WERI-Rb-1 (cell line): ENCODE results near the gene PTPRG.
A peak's percentile ranks its signal among the peaks of the same experiment; 100 is the strongest.

ENCODE experiments used
- DNase-seq: peaks from one replicate; pipeline ENCODE4 v3.0.0-alpha.2; 2020
- H3K27ac ChIP-seq: fragments of 250-450 bp; sonication (Bioruptor Pico); 2 replicates; pipeline ENCODE4 v1.5.1; 2020; ENCODE audit warnings: mild to moderate bottlenecking, moderate library complexity
- H3K27me3 ChIP-seq: fragments of 250-450 bp; sonication (Bioruptor Pico); 2 replicates; pipeline ENCODE4 v1.5.1; 2021; ENCODE audit warnings: mild to moderate bottlenecking, low read depth, moderate library complexity; ENCODE audit not compliant: insufficient read depth, severe bottlenecking
- H3K36me3 ChIP-seq: fragments of 250-450 bp; sonication (Bioruptor Pico); 2 replicates; pipeline ENCODE4 v1.5.1; 2020; ENCODE audit warnings: mild to moderate bottlenecking, moderate library complexity
- H3K4me3 ChIP-seq: 2 replicates; pipeline ENCODE4 v1.5.1; 2011; ENCODE audit warnings: low read depth, mild to moderate bottlenecking, control low read depth, low read length
- H3K9me3 ChIP-seq: fragments of 250-450 bp; sonication (Bioruptor Pico); 2 replicates; pipeline ENCODE4 v1.5.1; 2021; ENCODE audit warnings: mild to moderate bottlenecking, moderate library complexity; ENCODE audit not compliant: severe bottlenecking
- CTCF ChIP-seq: IDR thresholded peaks from 2 replicates; pipeline ENCODE4 v1.5.1; 2011; ENCODE audit warnings: low read depth, mild to moderate bottlenecking, control low read depth, inconsistent platforms, low read length

PTPRG gene

GRCh38 chr3:61646851-61647525 lies 85.6 kb downstream of the PTPRG start:
- TF ChIP-seq CTCF, result no peak
- DNase-seq, result no peak
- no peak overlapping the region for H3K4me3 ChIP-seq
- no peak overlapping the region for H3K27ac ChIP-seq
- H3K27me3 ChIP-seq, result no peaks in the 10 kb centered on the region
- peaks cover 5% of the 10 kb centered on the region for H3K9me3 ChIP-seq
- peaks cover 26% of the 10 kb centered on the region for H3K36me3 ChIP-seq

GRCh38 chr3:61648481-61648880 lies 87.1 kb downstream of the PTPRG start:
- peaks cover 25% of the 10 kb centered on the region for H3K36me3 ChIP-seq
- peaks cover 5% of the 10 kb centered on the region for H3K9me3 ChIP-seq
- H3K4me3 ChIP-seq, result peak overlapping the region; percentile 32
- peak overlapping the region; percentile 76 for H3K27ac ChIP-seq
- DNase-seq, result no peak
- no peak for TF ChIP-seq CTCF
- H3K27me3 ChIP-seq, result no peaks in the 10 kb centered on the region

GRCh38 chr3:61649381-61650170 lies 88.2 kb downstream of the PTPRG start:
- H3K27ac ChIP-seq, result peak overlapping the region; percentile 76
- H3K27me3 ChIP-seq, result no peaks in the 10 kb centered on the region
- peak; percentile 33 for DNase-seq
- peaks cover 21% of the 10 kb centered on the region for H3K36me3 ChIP-seq
- no peak for TF ChIP-seq CTCF
- H3K4me3 ChIP-seq, result peak overlapping the region; percentile 17
- H3K9me3 ChIP-seq, result peaks cover 5% of the 10 kb centered on the region

GRCh38 chr3:61650276-61650675 lies 88.9 kb downstream of the PTPRG start:
- Histone ChIP-seq H3K9me3 (peaks cover 5% of the 10 kb centered on the region), H3K27me3 (no peaks in the 10 kb centered on the region), H3K27ac (peak overlapping the region; percentile 76), H3K4me3 (no peak overlapping the region), H3K36me3 (peaks cover 15% of the 10 kb centered on the region)
- no peak for DNase-seq
- TF ChIP-seq CTCF, result no peak

- no peaks in the 10 kb centered on the region for H3K27me3 ChIP-seq
- H3K4me3 ChIP-seq, result no peak overlapping the region
- peaks cover 5% of the 10 kb centered on the region for H3K9me3 ChIP-seq
- DNase-seq, result no peak
- peaks cover 12% of the 10 kb centered on the region for H3K36me3 ChIP-seq
- peak overlapping the region; percentile 76 for H3K27ac ChIP-seq
- TF ChIP-seq CTCF, result no peak
These were observed 89.5 kb downstream of the PTPRG start for GRCh38 chr3:61650719-61651410.
